Fibroblast of upper back skin (primary cell): ENCODE data around the gene KRT77.
"Not testable (repeated sequence)": the region's sequence is repeated elsewhere in the genome, so short reads cannot be mapped to it uniquely, and the experiment has no call there.

Source experiments
- DNase-seq: peaks from one replicate; pipeline ENCODE4 v3.0.0-alpha.2; 2013

KRT77 gene

GRCh38 chr12:52721838-52722470 lies 18.6 kb upstream of the KRT77 start:
- no peak for DNase-seq

GRCh38 chr12:52720365-52720886 lies 17.1 kb upstream of the KRT77 start:
- DNase-seq = no peak

GRCh38 chr12:52716061-52716460 lies 12.7 kb upstream of the KRT77 start:
- no peak for DNase-seq

- DNase-seq = no peak
These were observed 12.1 kb upstream of the KRT77 start for GRCh38 chr12:52715416-52715815.

GRCh38 chr12:52714887-52715281 lies 11.6 kb upstream of the KRT77 start:
- DNase-seq = no peak

GRCh38 chr12:52713960-52714886 lies 10.9 kb upstream of the KRT77 start:
- DNase-seq = no peak

- not testable (repeated sequence) for DNase-seq
These were observed 8.8 kb upstream of the KRT77 start for GRCh38 chr12:52712122-52712521.

GRCh38 chr12:52710730-52711129 lies 7.4 kb upstream of the KRT77 start:
- no peak for DNase-seq

GRCh38 chr12:52708010-52708409 lies 4.7 kb upstream of the KRT77 start:
- DNase-seq = no peak

- peak; percentile 3 for DNase-seq
These were observed 1.1 kb upstream of the KRT77 start for GRCh38 chr12:52704464-52704863.

- no peak for DNase-seq
These were observed 554 bp upstream of the KRT77 start for GRCh38 chr12:52703878-52704277.

GRCh38 chr12:52702338-52702737 lies 986 bp downstream of the KRT77 start:
- no peak for DNase-seq

GRCh38 chr12:52701281-52701680 lies 2.0 kb downstream of the KRT77 start:
- DNase-seq = no peak

- no peak for DNase-seq
These were observed 3.4 kb downstream of the KRT77 start for GRCh38 chr12:52699960-52700359.

GRCh38 chr12:52699373-52699772 lies 4.0 kb downstream of the KRT77 start:
- no peak for DNase-seq

GRCh38 chr12:52698651-52699340 lies 4.5 kb downstream of the KRT77 start:
- no peak for DNase-seq

GRCh38 chr12:52697058-52697582 lies 6.2 kb downstream of the KRT77 start:
- no peak for DNase-seq

- DNase-seq = no peak
These were observed 6.7 kb downstream of the KRT77 start for GRCh38 chr12:52696588-52696987.

GRCh38 chr12:52695039-52695438 lies 8.3 kb downstream of the KRT77 start:
- DNase-seq = no peak

GRCh38 chr12:52694151-52694550 lies 9.2 kb downstream of the KRT77 start:
- no peak for DNase-seq

- DNase-seq = no peak
These were observed 10.1 kb downstream of the KRT77 start for GRCh38 chr12:52693261-52693660.

- no peak for DNase-seq
These were observed 11.1 kb downstream of the KRT77 start for GRCh38 chr12:52692254-52692653.

- DNase-seq = no peak
These were observed 11.5 kb downstream of the KRT77 start for GRCh38 chr12:52691841-52692150.
